Measurements from ENCODE around the gene DRD4. TPM values are rescaled to one million over a fixed set of nuclear protein-coding genes. Genes with fewer than 3 reads are reported as not detected.

DRD4 gene
- total RNA-seq, 4 donors from 2014 or later: 0.88 to 0.89 TPM; not detected in 2

GRCh38 chr11:608791-609251 is 28.2 kb upstream of the DRD4 start:
- peaks cover 77 to 95% of the 10 kb centered on the region in 2 donors for H3K36me3 ChIP-seq

GRCh38 chr11:609341-609811 is 27.7 kb upstream of the DRD4 start:
- intact Hi-C loops (cut with DNase I): no loop called here
- WGBS, 2 donors: 92 to 95% methylated on average over 11 to 18 of the region's 28 CpGs
- no peak for TF ChIP-seq POLR2A (IDR thresholded peaks at IDR 0.05)
- TF ChIP-seq CTCF (IDR thresholded peaks at IDR 0.05): no peak
- Histone ChIP-seq H3K4me1 (peaks cover 8 to 12% of the 10 kb centered on the region in 2 donors), H3K4me3 (replicated peaks in 1 of 3) (no peak overlapping the region), H3K27me3 (no peaks in the 10 kb centered on the region), H3K27ac (no peak overlapping the region), H3K9me3 (no peaks in the 10 kb centered on the region), H3K36me3 (peaks cover 77 to 90% of the 10 kb centered on the region in 2 donors)
- no peak for DNase-seq

More at GRCh38 chr11:608791-609251, 28.2 kb upstream of the DRD4 start:
- TF ChIP-seq CTCF (IDR thresholded peaks at IDR 0.05) (no peak), POLR2A (IDR thresholded peaks at IDR 0.05) (no peak)
- no peak for DNase-seq
- H3K4me3 ChIP-seq (replicated peaks in 1 of 3): no peak overlapping the region
- H3K27ac ChIP-seq: no peak overlapping the region
- WGBS, 2 donors: 71 to 87% methylated on average over 17 to 25 of the region's 28 CpGs
- no peaks in the 10 kb centered on the region for H3K27me3 ChIP-seq
- no peaks in the 10 kb centered on the region for H3K9me3 ChIP-seq
- intact Hi-C loops (cut with DNase I): no loop called here
- peaks cover 3 to 7% of the 10 kb centered on the region in 2 donors for H3K4me1 ChIP-seq

- peaks cover 17 to 21% of the 10 kb centered on the region in 2 donors for H3K4me1 ChIP-seq
- H3K9me3 ChIP-seq: no peaks in the 10 kb centered on the region
- 100% methylated on average over 9 of the region's 18 CpGs; no CpG with 5 or more reads in 1 of the 2 donors for WGBS, 2 donors
- no peak overlapping the region for H3K27ac ChIP-seq
- TF ChIP-seq CTCF (IDR thresholded peaks at IDR 0.05): no peak
- TF ChIP-seq POLR2A (IDR thresholded peaks at IDR 0.05): no peak
- intact Hi-C loops (cut with DNase I): loop anchor here (5.0 kb wide), 1 partner anchor 48 kb away; the partner anchor contains the start of genes LMNTD2 and RASSF7
- no peaks in the 10 kb centered on the region for H3K27me3 ChIP-seq
- no peak overlapping the region for H3K4me3 ChIP-seq (replicated peaks in 1 of 3)
- DNase-seq: no peak
- H3K36me3 ChIP-seq: peaks cover 70 to 81% of the 10 kb centered on the region in 2 donors
These were observed 26.8 kb upstream of the DRD4 start for GRCh38 chr11:610146-610801.

GRCh38 chr11:611001-611996 is 25.8 kb upstream of the DRD4 start:
- Histone ChIP-seq H3K27me3 (no peaks in the 10 kb centered on the region), H3K27ac (no peak overlapping the region), H3K9me3 (no peaks in the 10 kb centered on the region), H3K4me1 (peaks cover 22 to 26% of the 10 kb centered on the region in 2 donors), H3K4me3 (replicated peaks in 1 of 3) (no peak overlapping the region), H3K36me3 (peaks cover 60 to 71% of the 10 kb centered on the region in 2 donors)
- no peak for DNase-seq
- no peak for TF ChIP-seq CTCF (IDR thresholded peaks at IDR 0.05)
- TF ChIP-seq POLR2A (IDR thresholded peaks at IDR 0.05): no peak
- intact Hi-C loops (cut with DNase I): loop anchor here (5.0 kb wide), 1 partner anchor 49 kb away; the partner anchor contains the start of genes LMNTD2 and RASSF7
- 90 to 92% methylated on average over 39 to 46 of the region's 49 CpGs for WGBS, 2 donors

Measured in thyroid gland (tissue), 4 donors.